ENCODE results near the gene SLC44A4.

Gene SLC44A4

DNA sequence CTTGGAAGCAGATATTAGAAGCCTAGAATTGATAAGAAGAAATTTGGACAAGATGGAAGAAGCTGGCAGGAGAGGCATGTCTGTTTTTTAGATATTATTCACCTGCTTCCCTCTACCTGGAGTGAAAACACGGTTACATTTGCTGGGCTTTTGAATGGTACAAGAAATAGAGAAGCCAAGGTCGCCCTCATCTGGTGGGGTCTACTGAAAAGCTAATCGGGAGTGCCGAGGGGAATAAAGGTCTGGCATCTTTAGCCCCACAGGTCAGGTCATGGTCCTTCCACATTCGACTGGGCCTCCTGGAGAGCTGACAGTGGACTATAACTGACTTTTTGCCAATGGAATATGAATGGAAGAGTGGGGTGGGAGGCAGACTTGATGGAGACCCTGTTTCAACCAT lies 44.1 kb upstream of the SLC44A4 start:
- Histone ChIP-seq H3K4ac (ENCODE audit: low read depth in 1 of 2, low read length in 2 of 2) (no peak overlapping the region), H2BK12ac (ENCODE audit: low read length in 2 of 2) (no peak overlapping the region), H3K4me3 (ENCODE audit: insufficient read depth in 1 of 2, low read depth in 1 of 2, low read length in 2 of 2) (no peak overlapping the region), H3K27ac (ENCODE audit: low read length, poor library complexity, severe bottlenecking) (no peak overlapping the region), H3K23ac (ENCODE audit: low read length in 2 of 2) (no peak overlapping the region), H3K14ac (ENCODE audit: low read length in 2 of 2) (no peak overlapping the region), H3K4me1 (ENCODE audit: control insufficient read depth, insufficient read depth, low read depth, low read length) (peaks cover 1% of the 10 kb centered on the region), H3K18ac (ENCODE audit: low read depth in 1 of 2, low read length in 2 of 2) (no peak overlapping the region), H2BK15ac (ENCODE audit: low read depth, poor library complexity, severe bottlenecking) (no peak overlapping the region), H3K9ac (ENCODE audit: low read length) (no peak overlapping the region), H3K79me1 (replicated peaks; ENCODE audit: low read length, poor library complexity, severe bottlenecking) (no peaks in the 10 kb centered on the region), H3K4me2 (ENCODE audit: low read length, poor library complexity, severe bottlenecking) (no peak overlapping the region), H2BK120ac (ENCODE audit: low read depth, low read length) (no peak overlapping the region), H2BK5ac (ENCODE audit: low read depth, low read length, poor library complexity, severe bottlenecking) (no peak overlapping the region), H3K9me3 (ENCODE audit: control insufficient read depth, low read length) (no peaks in the 10 kb centered on the region), H2AFZ (ENCODE audit: low read depth, low read length) (no peak overlapping the region), H3K36me3 (ENCODE audit: control insufficient read depth in 1 of 2, insufficient read depth in 2 of 2, low read depth in 1 of 2, low read length in 2 of 2) (no peaks in the 10 kb centered on the region), H4K91ac (ENCODE audit: low read length) (no peak overlapping the region), H3K27me3 (ENCODE audit: control insufficient read depth in 1 of 2, insufficient read depth in 1 of 2, low read length in 2 of 2) (peaks cover 0 to 7% of the 10 kb centered on the region in 2 experiments), H4K8ac (ENCODE audit: low read length) (no peak overlapping the region), H2AK5ac (ENCODE audit: low read length, severe bottlenecking) (no peak overlapping the region)
- no peak for DNase-seq
- 27% methylated on average over 5 of the region's 5 CpGs for WGBS

DNA sequence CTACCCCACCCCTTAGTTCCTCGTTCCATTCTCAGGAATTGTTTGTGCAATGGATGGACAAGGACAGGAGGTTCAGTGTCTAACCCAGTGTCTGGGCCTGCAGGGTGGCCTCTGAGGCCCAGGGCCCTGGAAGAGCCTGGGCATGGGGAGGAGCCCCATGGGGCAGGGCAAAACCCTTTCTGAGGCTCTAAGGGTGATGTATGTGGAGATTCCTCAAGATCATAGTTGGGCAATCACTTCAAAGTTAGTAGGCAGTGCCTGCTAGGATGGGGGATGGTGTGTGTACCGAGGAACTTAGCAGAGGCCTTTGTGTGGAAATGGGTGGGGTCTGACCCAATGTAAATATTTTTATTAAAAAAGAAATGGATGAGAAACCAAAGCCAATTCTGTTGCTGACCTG lies 42.0 kb upstream of the SLC44A4 start:
- Histone ChIP-seq H2BK5ac (ENCODE audit: low read depth, low read length, poor library complexity, severe bottlenecking) (no peak overlapping the region), H2BK12ac (ENCODE audit: low read length in 2 of 2) (no peak overlapping the region), H3K18ac (ENCODE audit: low read depth in 1 of 2, low read length in 2 of 2) (no peak overlapping the region), H2BK15ac (ENCODE audit: low read depth, poor library complexity, severe bottlenecking) (no peak overlapping the region), H3K9ac (ENCODE audit: low read length) (no peak overlapping the region), H2AK5ac (ENCODE audit: low read length, severe bottlenecking) (no peak overlapping the region), H3K4me2 (ENCODE audit: low read length, poor library complexity, severe bottlenecking) (no peak overlapping the region), H2AFZ (ENCODE audit: low read depth, low read length) (no peak overlapping the region), H3K27ac (ENCODE audit: low read length, poor library complexity, severe bottlenecking) (no peak overlapping the region), H3K4me3 (ENCODE audit: insufficient read depth in 1 of 2, low read depth in 1 of 2, low read length in 2 of 2) (no peak overlapping the region), H3K23ac (ENCODE audit: low read length in 2 of 2) (no peak overlapping the region), H3K79me1 (replicated peaks; ENCODE audit: low read length, poor library complexity, severe bottlenecking) (no peaks in the 10 kb centered on the region), H2BK120ac (ENCODE audit: low read depth, low read length) (no peak overlapping the region), H3K36me3 (ENCODE audit: control insufficient read depth in 1 of 2, insufficient read depth in 2 of 2, low read depth in 1 of 2, low read length in 2 of 2) (no peaks in the 10 kb centered on the region), H3K9me3 (ENCODE audit: control insufficient read depth, low read length) (no peaks in the 10 kb centered on the region), H3K4ac (ENCODE audit: low read depth in 1 of 2, low read length in 2 of 2) (no peak overlapping the region), H3K14ac (ENCODE audit: low read length in 2 of 2) (no peak overlapping the region), H3K27me3 (ENCODE audit: control insufficient read depth in 1 of 2, insufficient read depth in 1 of 2, low read length in 2 of 2) (no peaks in the 10 kb centered on the region), H3K4me1 (ENCODE audit: control insufficient read depth, insufficient read depth, low read depth, low read length) (no peaks in the 10 kb centered on the region), H4K8ac (ENCODE audit: low read length) (no peak overlapping the region), H4K91ac (ENCODE audit: low read length) (no peak overlapping the region)
- DNase-seq = no peak
- 80% methylated on average over 2 of the region's 2 CpGs for WGBS

DNA sequence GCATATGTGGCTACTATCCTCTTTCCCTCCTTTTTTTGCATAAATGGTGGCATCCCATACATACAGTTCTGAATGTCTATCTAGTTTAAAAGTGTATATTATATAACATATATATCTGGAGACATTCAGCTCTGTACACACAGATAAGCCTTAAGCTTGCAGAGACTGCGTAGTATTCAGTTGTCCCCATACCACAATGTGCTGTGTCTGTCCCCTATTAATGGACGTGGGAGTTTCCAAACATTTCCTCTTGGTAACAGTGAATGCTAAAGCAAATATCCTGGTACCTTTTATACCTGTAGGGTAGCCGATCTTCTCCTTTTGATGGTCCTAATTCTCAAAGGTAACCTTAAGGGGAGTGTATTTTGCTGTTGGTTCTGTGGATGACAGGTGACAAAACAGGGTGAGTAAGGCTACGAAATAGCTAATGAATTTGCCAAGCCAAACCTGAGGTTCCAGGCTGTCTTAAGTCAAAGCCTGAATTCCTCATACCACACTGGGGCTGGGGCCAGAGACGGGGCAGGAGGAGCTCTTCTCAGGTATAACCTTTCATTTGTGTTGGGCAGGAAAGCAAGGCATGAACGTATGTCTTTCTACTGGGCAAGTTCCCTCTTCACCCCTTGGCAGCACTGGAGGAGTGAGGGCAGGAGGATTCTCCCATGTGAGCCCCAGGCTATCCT lies 41.0 kb upstream of the SLC44A4 start:
- H2AFZ ChIP-seq (ENCODE audit: low read depth, low read length) = no peak overlapping the region
- no peak overlapping the region for H3K4ac ChIP-seq (ENCODE audit: low read depth in 1 of 2, low read length in 2 of 2)
- H3K27ac ChIP-seq (ENCODE audit: low read length, poor library complexity, severe bottlenecking) = no peak overlapping the region
- no peaks in the 10 kb centered on the region for H3K4me1 ChIP-seq (ENCODE audit: control insufficient read depth, insufficient read depth, low read depth, low read length)
- H3K4me3 ChIP-seq (ENCODE audit: insufficient read depth in 1 of 2, low read depth in 1 of 2, low read length in 2 of 2) = no peak overlapping the region
- WGBS = 91% methylated on average over 6 of the region's 6 CpGs
- no peak overlapping the region for H3K4me2 ChIP-seq (ENCODE audit: low read length, poor library complexity, severe bottlenecking)
- H3K27me3 ChIP-seq (ENCODE audit: control insufficient read depth in 1 of 2, insufficient read depth in 1 of 2, low read length in 2 of 2) = no peaks in the 10 kb centered on the region
- H3K9me3 ChIP-seq (ENCODE audit: control insufficient read depth, low read length) = no peaks in the 10 kb centered on the region
- H3K36me3 ChIP-seq (ENCODE audit: control insufficient read depth in 1 of 2, insufficient read depth in 2 of 2, low read depth in 1 of 2, low read length in 2 of 2) = no peaks in the 10 kb centered on the region
- no peak overlapping the region for H2BK5ac ChIP-seq (ENCODE audit: low read depth, low read length, poor library complexity, severe bottlenecking)
- H4K91ac ChIP-seq (ENCODE audit: low read length) = no peak overlapping the region
- H2BK12ac ChIP-seq (ENCODE audit: low read length in 2 of 2) = no peak overlapping the region
- H4K8ac ChIP-seq (ENCODE audit: low read length) = no peak overlapping the region
- no peak overlapping the region for H3K23ac ChIP-seq (ENCODE audit: low read length in 2 of 2)
- no peak overlapping the region for H3K9ac ChIP-seq (ENCODE audit: low read length)
- H2BK15ac ChIP-seq (ENCODE audit: low read depth, poor library complexity, severe bottlenecking) = no peak overlapping the region
- no peak overlapping the region for H3K18ac ChIP-seq (ENCODE audit: low read depth in 1 of 2, low read length in 2 of 2)
- no peak overlapping the region for H3K14ac ChIP-seq (ENCODE audit: low read length in 2 of 2)
- no peak overlapping the region for H2BK120ac ChIP-seq (ENCODE audit: low read depth, low read length)
- no peaks in the 10 kb centered on the region for H3K79me1 ChIP-seq (replicated peaks; ENCODE audit: low read length, poor library complexity, severe bottlenecking)
- no peak for DNase-seq
- H2AK5ac ChIP-seq (ENCODE audit: low read length, severe bottlenecking) = no peak overlapping the region

DNA sequence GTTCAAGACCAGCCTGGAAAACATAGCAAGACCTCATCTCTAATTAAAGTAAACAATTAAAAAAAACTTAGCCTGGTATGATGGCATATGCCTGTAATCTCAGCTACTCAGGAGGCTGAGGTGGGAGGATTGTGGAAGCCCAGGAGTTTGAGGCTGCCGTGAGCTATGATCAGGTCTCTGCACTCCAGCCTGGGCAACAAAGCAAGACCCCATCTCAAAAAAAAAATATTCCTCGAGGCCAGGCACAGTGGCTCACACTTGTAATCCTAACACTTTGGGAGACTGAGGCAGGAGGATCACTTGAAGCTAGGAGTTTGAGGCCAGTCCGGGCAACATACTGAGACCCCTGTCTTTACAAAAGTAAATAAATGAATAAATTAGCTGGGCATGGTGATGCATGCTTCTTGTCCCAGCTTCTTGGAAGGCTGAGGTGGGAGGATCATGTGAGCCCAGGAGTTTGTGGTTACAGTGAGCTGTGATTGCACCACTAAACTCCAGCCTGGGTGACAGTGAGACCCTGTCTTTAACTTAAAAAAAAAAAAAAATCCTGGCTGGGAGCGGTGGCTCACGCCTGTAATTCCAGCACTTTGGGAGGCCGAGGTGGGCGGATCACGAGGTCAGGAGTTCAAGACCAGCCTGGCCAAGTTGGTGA lies 39.4 kb upstream of the SLC44A4 start:
- H3K9me3 ChIP-seq (ENCODE audit: control insufficient read depth, low read length) = no peaks in the 10 kb centered on the region
- no peak overlapping the region for H2BK12ac ChIP-seq (ENCODE audit: low read length in 2 of 2)
- no peak overlapping the region for H2BK15ac ChIP-seq (ENCODE audit: low read depth, poor library complexity, severe bottlenecking)

More for the DNA sequence above, 39.4 kb upstream of the SLC44A4 start:
- Histone ChIP-seq H3K18ac (ENCODE audit: low read depth in 1 of 2, low read length in 2 of 2) (no peak overlapping the region), H3K4me2 (ENCODE audit: low read length, poor library complexity, severe bottlenecking) (no peak overlapping the region), H4K8ac (ENCODE audit: low read length) (no peak overlapping the region), H3K4me1 (ENCODE audit: control insufficient read depth, insufficient read depth, low read depth, low read length) (no peaks in the 10 kb centered on the region), H2AFZ (ENCODE audit: low read depth, low read length) (no peak overlapping the region), H3K4ac (ENCODE audit: low read depth in 1 of 2, low read length in 2 of 2) (no peak overlapping the region), H3K79me1 (replicated peaks; ENCODE audit: low read length, poor library complexity, severe bottlenecking) (no peaks in the 10 kb centered on the region), H3K4me3 (ENCODE audit: insufficient read depth in 1 of 2, low read depth in 1 of 2, low read length in 2 of 2) (no peak overlapping the region), H4K91ac (ENCODE audit: low read length) (no peak overlapping the region), H3K14ac (ENCODE audit: low read length in 2 of 2) (no peak overlapping the region), H2BK120ac (ENCODE audit: low read depth, low read length) (no peak overlapping the region), H3K36me3 (ENCODE audit: control insufficient read depth in 1 of 2, insufficient read depth in 2 of 2, low read depth in 1 of 2, low read length in 2 of 2) (no peaks in the 10 kb centered on the region), H2AK5ac (ENCODE audit: low read length, severe bottlenecking) (no peak overlapping the region), H3K27me3 (ENCODE audit: control insufficient read depth in 1 of 2, insufficient read depth in 1 of 2, low read length in 2 of 2) (no peaks in the 10 kb centered on the region), H2BK5ac (ENCODE audit: low read depth, low read length, poor library complexity, severe bottlenecking) (no peak overlapping the region), H3K27ac (ENCODE audit: low read length, poor library complexity, severe bottlenecking) (no peak overlapping the region), H3K9ac (ENCODE audit: low read length) (no peak overlapping the region), H3K23ac (ENCODE audit: low read length in 2 of 2) (no peak overlapping the region)
- no peak for DNase-seq
- 98% methylated on average over 8 of the region's 8 CpGs for WGBS

All from mesenchymal stem cell (in vitro differentiated cells and primary cell).